ENCODE measurements around the gene PLB1.

Gene PLB1

GRCh38 chr2:28639092-28639691, 143.3 kb downstream of the PLB1 start:
- no peaks in the 10 kb centered on the region for H3K36me3 ChIP-seq
- TF ChIP-seq CTCF (IDR thresholded peaks at IDR 0.05; ENCODE audit: low read depth, low read length), result no peak
- no peaks in the 10 kb centered on the region for H3K27me3 ChIP-seq (ENCODE audit: insufficient read depth, low read depth, severe bottlenecking)
- H3K4me3 ChIP-seq (ENCODE audit: low read depth, low read length), result no peak overlapping the region
- H3K9me3 ChIP-seq (ENCODE audit: severe bottlenecking), result no peaks in the 10 kb centered on the region
- no peak overlapping the region for H3K27ac ChIP-seq
- no peak for DNase-seq

- Histone ChIP-seq H3K27ac (no peak overlapping the region), H3K36me3 (no peaks in the 10 kb centered on the region), H3K27me3 (ENCODE audit: insufficient read depth, low read depth, severe bottlenecking) (no peaks in the 10 kb centered on the region), H3K9me3 (ENCODE audit: severe bottlenecking) (no peaks in the 10 kb centered on the region), H3K4me3 (ENCODE audit: low read depth, low read length) (no peak overlapping the region)
- DNase-seq, result no peak
- TF ChIP-seq CTCF (IDR thresholded peaks at IDR 0.05; ENCODE audit: low read depth, low read length), result no peak
Measured at GRCh38 chr2:28639836-28640235, 144.0 kb downstream of the PLB1 start.

- Histone ChIP-seq H3K36me3 (no peaks in the 10 kb centered on the region), H3K9me3 (ENCODE audit: severe bottlenecking) (no peaks in the 10 kb centered on the region), H3K4me3 (ENCODE audit: low read depth, low read length) (no peak overlapping the region), H3K27ac (no peak overlapping the region), H3K27me3 (ENCODE audit: insufficient read depth, low read depth, severe bottlenecking) (no peaks in the 10 kb centered on the region)
- no peak for DNase-seq
- TF ChIP-seq CTCF (IDR thresholded peaks at IDR 0.05; ENCODE audit: low read depth, low read length), result no peak
Measured at GRCh38 chr2:28640260-28640907, 144.5 kb downstream of the PLB1 start.

DNA sequence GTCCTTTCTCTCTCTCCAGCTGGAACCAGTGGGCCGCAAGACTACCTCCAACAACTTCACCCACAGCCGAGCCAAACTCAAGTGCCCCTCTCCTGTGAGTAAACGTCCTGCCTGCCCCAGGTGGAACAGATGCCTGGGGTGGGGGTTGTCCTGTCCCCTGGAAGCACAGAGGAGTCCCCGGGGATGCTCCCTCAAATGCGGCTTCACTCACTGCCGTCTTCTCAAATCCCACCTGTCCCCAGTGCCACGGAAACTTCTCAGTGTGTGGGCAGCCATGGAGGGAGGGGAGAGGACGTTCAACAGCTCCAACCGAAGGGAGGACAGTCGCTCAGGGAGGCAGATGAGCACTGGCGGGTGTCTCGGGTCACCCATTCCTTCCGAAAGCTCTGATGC, 145.0 kb downstream of the PLB1 start:
- DNase-seq, result no peak

DNA sequence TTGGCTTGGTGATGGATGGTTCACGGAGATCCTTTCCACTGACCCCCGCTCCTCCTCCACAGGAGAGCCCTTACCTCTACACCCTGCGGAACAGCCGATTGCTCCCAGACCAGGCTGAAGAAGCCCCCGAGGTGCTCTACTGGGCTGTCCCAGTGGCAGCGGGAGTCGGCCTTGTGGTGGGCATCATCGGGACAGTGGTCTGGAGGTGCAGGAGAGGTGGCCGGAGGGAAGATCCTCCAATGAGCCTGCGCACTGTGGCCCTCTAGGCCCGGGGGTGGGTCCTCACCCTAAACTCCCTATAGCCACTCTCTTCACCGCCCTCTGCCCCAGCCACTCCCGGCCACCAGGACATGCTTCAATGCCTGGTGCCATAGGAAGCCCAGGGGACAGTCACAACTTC, 146.9 kb downstream of the PLB1 start:
- Histone ChIP-seq H3K27me3 (ENCODE audit: insufficient read depth, low read depth, severe bottlenecking) (no peaks in the 10 kb centered on the region), H3K27ac (no peak overlapping the region), H3K4me3 (ENCODE audit: low read depth, low read length) (no peak overlapping the region), H3K36me3 (no peaks in the 10 kb centered on the region), H3K9me3 (ENCODE audit: severe bottlenecking) (no peaks in the 10 kb centered on the region)
- no peak for DNase-seq
- no peak for TF ChIP-seq CTCF (IDR thresholded peaks at IDR 0.05; ENCODE audit: low read depth, low read length)

More for the DNA sequence above, 145.0 kb downstream of the PLB1 start:
- H3K27me3 ChIP-seq (ENCODE audit: insufficient read depth, low read depth, severe bottlenecking), result no peaks in the 10 kb centered on the region
- H3K36me3 ChIP-seq, result no peaks in the 10 kb centered on the region
- no peak overlapping the region for H3K27ac ChIP-seq
- H3K4me3 ChIP-seq (ENCODE audit: low read depth, low read length), result no peak overlapping the region
- H3K9me3 ChIP-seq (ENCODE audit: severe bottlenecking), result no peaks in the 10 kb centered on the region
- no peak for TF ChIP-seq CTCF (IDR thresholded peaks at IDR 0.05; ENCODE audit: low read depth, low read length)

DNA sequence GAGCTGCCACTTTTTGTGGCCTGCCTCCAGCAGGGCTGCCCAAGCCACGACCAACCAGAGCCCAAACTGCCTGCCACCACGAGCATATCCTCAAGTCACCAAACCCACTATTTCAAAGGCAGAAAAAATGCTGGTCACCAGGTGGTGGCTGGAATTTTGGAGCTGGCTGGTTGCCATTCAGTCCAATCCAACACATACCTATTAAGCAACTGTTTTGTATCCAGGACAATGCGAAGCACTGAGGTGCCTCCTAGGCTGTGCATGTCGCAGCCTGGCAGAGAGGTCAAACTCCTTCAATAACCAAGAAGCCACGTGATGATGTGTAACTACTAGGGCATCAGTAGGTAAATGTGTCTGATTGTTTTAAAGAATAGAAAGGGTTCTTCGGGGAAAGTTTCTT, 147.5 kb downstream of the PLB1 start:
- Histone ChIP-seq H3K27ac (no peak overlapping the region), H3K9me3 (ENCODE audit: severe bottlenecking) (no peaks in the 10 kb centered on the region), H3K4me3 (ENCODE audit: low read depth, low read length) (no peak overlapping the region), H3K27me3 (ENCODE audit: insufficient read depth, low read depth, severe bottlenecking) (no peaks in the 10 kb centered on the region), H3K36me3 (no peaks in the 10 kb centered on the region)
- no peak for TF ChIP-seq CTCF (IDR thresholded peaks at IDR 0.05; ENCODE audit: low read depth, low read length)
- DNase-seq, result no peak

Data from WERI-Rb-1 (cell line).